H1 (cell line): ENCODE data around the gene TPPP3. TPM values are rescaled to one million over a fixed set of nuclear protein-coding genes. Genes with fewer than 3 reads are reported as not detected.

Experiments used
- CTCF ChIA-PET: fragments of 300-600 bp; sonication (Branson Sonifier 250); formaldehyde crosslinking; loops from one replicate; lab custom pipeline; 2021; ENCODE audit not compliant: partially characterized antibody; lab: Charles Lee
- POLR2A ChIA-PET: fragments of 300-600 bp; sonication (Branson Sonifier 250); formaldehyde crosslinking; loops from one replicate; lab custom pipeline; 2021; ENCODE audit warnings: inconsistent platforms; ENCODE audit not compliant: partially characterized antibody; lab: Charles Lee
- DNase-seq, 2 experiments: peaks; one replicate each; pipeline versions ENCODE4 v3.0.0 to v3.0.0-alpha.2; 2010 to 2022; ENCODE audit warnings: low spot score in 2 of 2, low read depth in 1 of 2, mixed read lengths in 1 of 2
- FAIRE-seq: peaks from 2 replicates; lab custom pipeline; 2011; peaks lifted over from hg19 to GRCh38; lab: Jason Lieb, UNC
- H2AFZ ChIP-seq: 2 replicates; pipeline ENCODE4 v1.8.1; 2012; ENCODE audit warnings: low read length, inconsistent platforms
- H2AK5ac ChIP-seq: 2 replicates; pipeline ENCODE4 v1.6.1; 2013; ENCODE audit warnings: low read depth, low read length
- H2BK120ac ChIP-seq: replicated peaks from 2 replicates; pipeline ENCODE3; 2013; ENCODE audit warnings: low read depth, low read length, inconsistent platforms
- H2BK12ac ChIP-seq: 2 replicates; pipeline ENCODE4 v1.6.1; 2013; ENCODE audit warnings: low read depth, low read length
- H2BK15ac ChIP-seq: 2 replicates; pipeline ENCODE4 v1.6.1; 2013; ENCODE audit warnings: low read length
- H2BK20ac ChIP-seq: 2 replicates; pipeline ENCODE4 v1.6.1; 2013; ENCODE audit warnings: low read length
- H2BK5ac ChIP-seq: 2 replicates; pipeline ENCODE4 v1.6.1; 2013; ENCODE audit warnings: low read depth, low read length
- H3K14ac ChIP-seq: 2 replicates; pipeline ENCODE4 v1.6.1; 2013; ENCODE audit warnings: inconsistent platforms; ENCODE audit not compliant: insufficient read length
- H3K18ac ChIP-seq: 2 replicates; pipeline ENCODE4 v1.6.1; 2013; ENCODE audit warnings: low read length; ENCODE audit errors: extremely low read depth
- H3K23ac ChIP-seq: 2 replicates; pipeline ENCODE4 v1.6.1; 2013; ENCODE audit warnings: inconsistent platforms; ENCODE audit not compliant: insufficient read length
- H3K23me2 ChIP-seq: 2 replicates; pipeline ENCODE4 v1.6.1; 2013; ENCODE audit warnings: low read depth, low read length
- H3K27ac ChIP-seq: 2 replicates; pipeline ENCODE4 v1.6.1; 2011; ENCODE audit warnings: low read depth, low read length, inconsistent platforms
- H3K27me3 ChIP-seq, 4 experiments: replicated peaks in 1 of 4; 1 replicate in 1 of 4; 2 replicates in 3 of 4; pipeline versions ENCODE4 v1.6.1 to v1.8.1; 2011 to 2013; ENCODE audit warnings: low read length in 3 of 4, mild to moderate bottlenecking in 3 of 4, inconsistent platforms in 2 of 4, mixed read lengths in 2 of 4, moderate library complexity in 1 of 4; ENCODE audit not compliant: control insufficient read depth in 3 of 4, insufficient read depth in 3 of 4; ENCODE audit errors: extremely low read depth in 1 of 4
- H3K36me3 ChIP-seq, 4 experiments: 2 replicates each; pipeline versions ENCODE4 v1.6.1 to v1.8.1; 2011 to 2013; ENCODE audit warnings: mild to moderate bottlenecking in 4 of 4, low read length in 3 of 4, moderate library complexity in 2 of 4, control low read depth in 1 of 4, inconsistent platforms in 1 of 4; ENCODE audit not compliant: insufficient read depth in 4 of 4, control insufficient read depth in 2 of 4
- H3K4ac ChIP-seq: replicated peaks from 2 replicates; pipeline ENCODE3; 2013; ENCODE audit warnings: low read length, low read depth, mixed read lengths, inconsistent platforms; ENCODE audit not compliant: insufficient read length
- H3K4me1 ChIP-seq, 4 experiments: replicated peaks in 1 of 4; 1 replicate in 1 of 4; 2 replicates in 3 of 4; pipeline versions ENCODE4 v1.6.1 to v1.8.1; 2011 to 2013; ENCODE audit warnings: low read length in 3 of 4, inconsistent platforms in 2 of 4, mixed read lengths in 1 of 4; ENCODE audit not compliant: insufficient read depth in 4 of 4, control insufficient read depth in 3 of 4
- H3K4me2 ChIP-seq, 2 experiments: 2 replicates each; pipeline versions ENCODE4 v1.6.1 to v1.8.1; 2011 to 2013; ENCODE audit warnings: low read depth in 2 of 2, low read length in 2 of 2, control low read depth in 1 of 2, inconsistent platforms in 1 of 2, mild to moderate bottlenecking in 1 of 2; ENCODE audit not compliant: insufficient read depth in 1 of 2
- H3K4me3 ChIP-seq, 4 experiments: fragments of 200-600, 300-600 bp in 1 of 4; sonication (generic), shearing (Covaris generic), sonication (Bioruptor Twin) in 1 of 4; 2 replicates each; pipeline versions ENCODE4 v1.5.1 to v1.8.1; 2011 to 2016; ENCODE audit warnings: low read length in 4 of 4, low read depth in 3 of 4, control low read depth in 2 of 4, inconsistent platforms in 2 of 4, mild to moderate bottlenecking in 2 of 4, mixed read lengths in 1 of 4, moderate library complexity in 1 of 4; ENCODE audit not compliant: insufficient read depth in 2 of 4; ENCODE audit errors: extremely low read depth in 1 of 4
- H3K56ac ChIP-seq: replicated peaks from 2 replicates; pipeline ENCODE3; 2013; ENCODE audit warnings: low read depth, mild to moderate bottlenecking, mixed read lengths, low read length, inconsistent platforms; ENCODE audit not compliant: insufficient read length
- H3K79me1 ChIP-seq: 2 replicates; pipeline ENCODE4 v1.6.1; 2013; ENCODE audit warnings: low read depth, low read length, control low read depth
- H3K79me2 ChIP-seq, 2 experiments: 2 replicates each; pipeline versions ENCODE4 v1.6.1 to v1.8.1; 2012 to 2013; ENCODE audit warnings: low read length in 2 of 2, mild to moderate bottlenecking in 2 of 2, inconsistent platforms in 1 of 2; ENCODE audit not compliant: insufficient read depth in 2 of 2, control insufficient read depth in 1 of 2
- H3K9ac ChIP-seq, 4 experiments: replicated peaks in 1 of 4; 1 replicate in 1 of 4; 2 replicates in 3 of 4; pipeline versions ENCODE4 v1.6.1 to v1.8.1; 2011 to 2013; ENCODE audit warnings: low read depth in 3 of 4, low read length in 3 of 4, control low read depth in 2 of 4, mild to moderate bottlenecking in 2 of 4, moderate library complexity in 2 of 4, inconsistent platforms in 1 of 4; ENCODE audit errors: extremely low read depth in 1 of 4
- H3K9me3 ChIP-seq, 2 experiments: 2 replicates each; pipeline versions ENCODE4 v1.6.1 to v1.8.1; 2012 to 2013; ENCODE audit warnings: mild to moderate bottlenecking in 2 of 2, moderate library complexity in 2 of 2, control low read depth in 1 of 2, inconsistent platforms in 1 of 2, low read depth in 1 of 2, low read length in 1 of 2, mixed read lengths in 1 of 2; ENCODE audit not compliant: insufficient read depth in 2 of 2
- H4K20me1 ChIP-seq, 2 experiments: replicated peaks in 1 of 2; 2 replicates each; pipeline versions ENCODE3 to v1.8.1; 2011 to 2013; ENCODE audit warnings: inconsistent platforms in 2 of 2, low read length in 2 of 2, mild to moderate bottlenecking in 1 of 2; ENCODE audit not compliant: insufficient read depth in 2 of 2, control insufficient read depth in 1 of 2
- H4K5ac ChIP-seq: 2 replicates; pipeline ENCODE4 v1.6.1; 2013; ENCODE audit warnings: low read length, low read depth, mixed read lengths, inconsistent platforms; ENCODE audit not compliant: insufficient read length
- H4K8ac ChIP-seq: 2 replicates; pipeline ENCODE4 v1.8.0; 2013; ENCODE audit warnings: mild to moderate bottlenecking, moderate library complexity, low read length, inconsistent platforms; ENCODE audit not compliant: insufficient read depth; ENCODE audit errors: extremely low read depth
- H4K91ac ChIP-seq: replicated peaks from 2 replicates; pipeline ENCODE3; 2013; ENCODE audit warnings: low read length, mixed read lengths, inconsistent platforms; ENCODE audit not compliant: insufficient read length
- CEBPB ChIP-seq: IDR thresholded peaks from 2 replicates; pipeline ENCODE4 v1.6.1; 2012; ENCODE audit warnings: low read depth, low read length
- HDAC6 ChIP-seq: IDR thresholded peaks from one replicate; pipeline ENCODE4 v1.7.1; 2012; ENCODE audit warnings: low read depth, mild to moderate bottlenecking, inconsistent platforms, low read length, moderate library complexity
- RAD21 ChIP-seq, 2 experiments: IDR thresholded peaks in 1 of 2; conservative IDR thresholded peaks in 1 of 2; 2 replicates each; pipeline ENCODE4 v1.6.1; 2011; ENCODE audit warnings: low read depth in 2 of 2, low read length in 2 of 2, improper control_type of control experiment in 1 of 2, inconsistent platforms in 1 of 2, mild to moderate bottlenecking in 1 of 2, moderate library complexity in 1 of 2
- SIN3A ChIP-seq, 2 experiments: IDR thresholded peaks in 1 of 2; conservative IDR thresholded peaks in 1 of 2; 2 replicates each; pipeline ENCODE4 v1.6.1; 2011 to 2012; ENCODE audit warnings: low read length in 2 of 2, improper control_type of control experiment in 1 of 2, low read depth in 1 of 2, mild to moderate bottlenecking in 1 of 2
- SIX5 ChIP-seq: IDR thresholded peaks from 2 replicates; pipeline ENCODE4 v1.6.1; 2011; ENCODE audit warnings: mild to moderate bottlenecking, low read depth, low read length
- WGBS, 2 experiments: shearing (Covaris generic) in 1 of 2; methylation state at CpG; one replicate each; pipeline versions ENCODE4 v1.1.6 to v1.1.7; 2013 to 2015; ENCODE audit warnings: low lambda C conversion rate in 2 of 2, mixed read lengths in 2 of 2, inconsistent platforms in 1 of 2, low coverage in 1 of 2, missing lambda C conversion rate in 1 of 2; ENCODE audit not compliant: insufficient replicate concordance in 2 of 2, insufficient coverage in 1 of 2, insufficient read length in 1 of 2; ENCODE audit errors: extremely low coverage in 1 of 2, missing lambda C conversion rate in 1 of 2; 5-methylcytosine and 5-hydroxymethylcytosine counted together
- polyA plus RNA-seq, 7 experiments: library from polyadenylated mRNA; depleted of rRNA in 3 of 7; stranded (reverse) in 5 of 7; unstranded in 2 of 7; fragments of >200 nt in 5 of 7; fragments of 200-250 nt in 2 of 7; gene quantifications; 1 replicate in 5 of 7; 2 replicates in 1 of 7; 4 replicates in 1 of 7; pipeline versions ENCODE4 v1.2.1 to v1.2.3, GENCODE V29; 2011 to 2013; ENCODE audit warnings: missing spikeins in 2 of 7, mixed read lengths in 2 of 7
- total RNA-seq: library from RNA; stranded (reverse); fragmentation: NEBNext Ultra II Directional; extraction: Animal tissue kit (Norgen Biotek cat#: 25700); gene quantifications from 2 replicates; pipeline ENCODE4 v1.2.1, GENCODE V29; 2021

The TPPP3 gene
- total and polyA plus RNA-seq, 2 of the 8 experiments (the other 6 are each of a cell fraction or from before 2014, with no cell fraction given): 0.77 to 1.0 TPM

- H3K79me2 ChIP-seq: no peaks in the 10 kb centered on the region
- no peak overlapping the region for H3K14ac ChIP-seq
- H2BK20ac ChIP-seq: no peak overlapping the region
- TF ChIP-seq SIN3A (conservative IDR thresholded peaks at IDR 0.05 in 1 of 2, IDR thresholded peaks at IDR 0.05 in 1 of 2; ENCODE audit: low read depth in 1 of 2, low read length in 2 of 2) (no peak), HDAC6 (no peak), RAD21 (IDR thresholded peaks at IDR 0.05 in 1 of 2, conservative IDR thresholded peaks at IDR 0.05 in 1 of 2; ENCODE audit: low read depth in 2 of 2, low read length in 2 of 2) (peak in 1 of 2 experiments; percentile 7; a peak in 1 of 4 replicates), CEBPB (no peak), SIX5 (no peak)
- no peak for FAIRE-seq
- 88% methylated on average over 19 of the region's 22 CpGs; no CpG with 5 or more reads in 1 of the 2 experiments for WGBS, 2 experiments
- no peak overlapping the region for H2BK12ac ChIP-seq
- H3K9ac ChIP-seq: no peak overlapping the region
- H3K18ac ChIP-seq: no peak overlapping the region
- H2BK5ac ChIP-seq: no peak overlapping the region
- H3K9me3 ChIP-seq: no peaks in the 10 kb centered on the region
- H3K56ac ChIP-seq: no peak overlapping the region
- no peaks in the 10 kb centered on the region for H3K79me1 ChIP-seq
- no peak overlapping the region for H4K5ac ChIP-seq
- ChIA-PET POLR2A (interaction anchor here (1.0 to 2.3 kb wide), 3 partner anchors 9 to 20 kb away, joined by 3 to 5 read pairs (median 3); no protein-coding TSS in a partner anchor), CTCF (interaction anchor here (0.8 to 32.4 kb wide), 14 partner anchors 10 to 116 kb away, joined by 3 to 476 read pairs (median 7); partner anchors contain the start of genes KCTD19, LRRC36 and ZDHHC1)
- H3K27me3 ChIP-seq: peaks cover 20 to 40% (median 36%) of the 10 kb centered on the region in 4 experiments
- no peaks in the 10 kb centered on the region for H3K36me3 ChIP-seq
- no peak overlapping the region for H3K4me2 ChIP-seq
- no peak overlapping the region for H2AFZ ChIP-seq
- peaks cover 0 to 35% (median 23%) of the 10 kb centered on the region in 4 experiments; a peak in 6 of 7 replicates for H3K4me1 ChIP-seq
- no peak overlapping the region for H2BK15ac ChIP-seq
- H4K91ac ChIP-seq: no peak overlapping the region
- no peak overlapping the region for H4K8ac ChIP-seq
- no peak overlapping the region for H2AK5ac ChIP-seq
- peaks cover 2% of the 10 kb centered on the region; the same call in 1 of the 2 replicates for H3K23me2 ChIP-seq
- no peak overlapping the region for H3K4me3 ChIP-seq
- peaks cover 2 to 6% of the 10 kb centered on the region in 2 experiments for H4K20me1 ChIP-seq
- H3K4ac ChIP-seq: no peak overlapping the region
- no peak for DNase-seq
- H2BK120ac ChIP-seq: no peak overlapping the region
- H3K23ac ChIP-seq: no peak overlapping the region
- no peak overlapping the region for H3K27ac ChIP-seq
Measured at GRCh38 chr16:67397812-67398545, 4.7 kb upstream of the TPPP3 start.
